Pons (tissue), 1 donor: ENCODE results near the gene CNTNAP5.

Source experiments
- DNase-seq: peaks from one replicate; pipeline ENCODE4 v3.0.0-alpha.2; 2016; ENCODE audit warnings: low spot score

The CNTNAP5 gene

GRCh38 chr2:124267794-124268193 lies 242.7 kb downstream of the CNTNAP5 start:
- DNase-seq: peak; percentile 21

- DNase-seq: no peak
Observed at GRCh38 chr2:124269348-124269747, 244.3 kb downstream of the CNTNAP5 start.

- no peak for DNase-seq
Observed at GRCh38 chr2:124272261-124272841, 247.3 kb downstream of the CNTNAP5 start.

GRCh38 chr2:124281541-124281940 lies 256.5 kb downstream of the CNTNAP5 start:
- no peak for DNase-seq

- no peak for DNase-seq
Observed at GRCh38 chr2:124283096-124283495, 258.0 kb downstream of the CNTNAP5 start.

- DNase-seq: no peak
Observed at GRCh38 chr2:124286089-124286783, 261.1 kb downstream of the CNTNAP5 start.

GRCh38 chr2:124289060-124289459 lies 264.0 kb downstream of the CNTNAP5 start:
- DNase-seq: no peak

- no peak for DNase-seq
Observed at GRCh38 chr2:124289615-124290014, 264.5 kb downstream of the CNTNAP5 start.

- no peak for DNase-seq
Observed at GRCh38 chr2:124296470-124296869, 271.4 kb downstream of the CNTNAP5 start.

GRCh38 chr2:124301915-124302314 lies 276.8 kb downstream of the CNTNAP5 start:
- no peak for DNase-seq

- no peak for DNase-seq
Observed at GRCh38 chr2:124308319-124309062, 283.4 kb downstream of the CNTNAP5 start.

- DNase-seq: no peak
Observed at GRCh38 chr2:124309563-124310138, 284.6 kb downstream of the CNTNAP5 start.

- DNase-seq: no peak
Observed at GRCh38 chr2:124310671-124311070, 285.6 kb downstream of the CNTNAP5 start.

GRCh38 chr2:124314084-124314483 lies 289.0 kb downstream of the CNTNAP5 start:
- no peak for DNase-seq

GRCh38 chr2:124315221-124315880 lies 290.3 kb downstream of the CNTNAP5 start:
- DNase-seq: no peak

- DNase-seq: no peak
Observed at GRCh38 chr2:124316133-124316532, 291.0 kb downstream of the CNTNAP5 start.

- no peak for DNase-seq
Observed at GRCh38 chr2:124316881-124317605, 292.0 kb downstream of the CNTNAP5 start.

- no peak for DNase-seq
Observed at GRCh38 chr2:124317628-124318027, 292.5 kb downstream of the CNTNAP5 start.

- no peak for DNase-seq
Observed at GRCh38 chr2:124318913-124319312, 293.8 kb downstream of the CNTNAP5 start.

- DNase-seq: no peak
Observed at GRCh38 chr2:124319577-124319976, 294.5 kb downstream of the CNTNAP5 start.

- no peak for DNase-seq
Observed at GRCh38 chr2:124320051-124320688, 295.1 kb downstream of the CNTNAP5 start.
